ENCODE measurements around the gene SLC25A38.

DNA sequence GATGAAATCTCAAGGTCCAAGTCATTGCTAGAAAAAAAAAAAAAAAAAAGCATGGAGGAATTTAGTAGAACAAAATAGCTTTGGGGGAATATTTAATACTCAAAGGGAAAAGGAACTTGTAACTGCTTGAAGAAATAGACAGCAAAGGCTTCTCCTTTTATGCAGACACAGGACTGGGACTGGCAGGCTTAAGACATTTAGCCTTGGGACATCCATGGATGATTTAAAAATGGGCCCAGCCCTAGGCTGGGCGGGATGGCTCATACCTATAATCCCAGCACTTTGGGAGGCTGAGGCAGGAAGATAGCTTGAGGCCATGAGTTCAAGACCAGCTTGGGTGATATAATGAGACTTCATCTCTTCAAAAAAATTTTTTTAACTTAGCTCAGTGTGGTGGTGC, 43.1 kb downstream of the SLC25A38 start:
- TF ChIP-seq, protein P1, sequence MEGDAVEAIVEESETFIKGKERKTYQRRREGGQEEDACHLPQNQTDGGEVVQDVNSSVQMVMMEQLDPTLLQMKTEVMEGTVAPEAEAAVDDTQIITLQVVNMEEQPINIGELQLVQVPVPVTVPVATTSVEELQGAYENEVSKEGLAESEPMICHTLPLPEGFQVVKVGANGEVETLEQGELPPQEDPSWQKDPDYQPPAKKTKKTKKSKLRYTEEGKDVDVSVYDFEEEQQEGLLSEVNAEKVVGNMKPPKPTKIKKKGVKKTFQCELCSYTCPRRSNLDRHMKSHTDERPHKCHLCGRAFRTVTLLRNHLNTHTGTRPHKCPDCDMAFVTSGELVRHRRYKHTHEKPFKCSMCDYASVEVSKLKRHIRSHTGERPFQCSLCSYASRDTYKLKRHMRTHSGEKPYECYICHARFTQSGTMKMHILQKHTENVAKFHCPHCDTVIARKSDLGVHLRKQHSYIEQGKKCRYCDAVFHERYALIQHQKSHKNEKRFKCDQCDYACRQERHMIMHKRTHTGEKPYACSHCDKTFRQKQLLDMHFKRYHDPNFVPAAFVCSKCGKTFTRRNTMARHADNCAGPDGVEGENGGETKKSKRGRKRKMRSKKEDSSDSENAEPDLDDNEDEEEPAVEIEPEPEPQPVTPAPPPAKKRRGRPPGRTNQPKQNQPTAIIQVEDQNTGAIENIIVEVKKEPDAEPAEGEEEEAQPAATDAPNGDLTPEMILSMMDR (IDR thresholded peaks at IDR 0.05): no peak
- no peak for TF ChIP-seq POLR2A (IDR thresholded peaks at IDR 0.05)

Measured in esophagus squamous epithelium (tissue), 4 donors.